ENCODE data around the gene SLC41A3.
"Not testable (repeated sequence)": the region's sequence is repeated elsewhere in the genome, so short reads cannot be mapped to it uniquely, and the experiment has no call there.

The SLC41A3 gene

DNA sequence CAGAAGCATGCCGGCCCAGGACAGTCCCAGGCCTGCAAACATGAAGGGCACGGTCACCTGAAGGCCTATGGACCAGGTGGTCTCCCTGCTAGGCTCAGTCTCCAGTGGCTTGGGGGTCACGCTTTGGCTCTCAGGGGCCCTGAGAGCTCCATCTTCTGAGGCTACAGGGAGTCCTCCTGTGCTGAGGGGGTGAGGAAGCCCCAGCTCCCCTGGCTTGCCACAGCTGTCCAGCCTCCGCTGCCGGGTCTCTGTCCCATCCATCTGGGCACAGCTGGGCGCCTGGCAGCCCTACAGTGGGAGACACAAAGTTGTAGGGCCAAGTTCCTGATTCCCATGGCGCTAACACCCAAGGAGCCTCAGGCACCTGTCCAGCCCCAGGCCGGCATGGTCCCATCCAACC lies 16.0 kb downstream of the SLC41A3 start:
- Histone ChIP-seq H3K9me3 (ENCODE audit: control insufficient read depth, low read depth, low read length) (no peaks in the 10 kb centered on the region), H3K36me3 (ENCODE audit: control insufficient read depth, low read depth, low read length) (no peaks in the 10 kb centered on the region), H3K4me1 (ENCODE audit: control insufficient read depth, low read depth, low read length) (no peaks in the 10 kb centered on the region), H3K4me3 (ENCODE audit: low read length) (no peak overlapping the region), H3K27ac (ENCODE audit: low read length) (no peak overlapping the region), H3K9ac (ENCODE audit: low read length) (no peak overlapping the region), H3K27me3 (ENCODE audit: control insufficient read depth, insufficient read depth, low read length) (no peaks in the 10 kb centered on the region)

GRCh38 chr3:126066676-126067075 lies 17.2 kb downstream of the SLC41A3 start:
- not testable (repeated sequence) for H3K9ac ChIP-seq (ENCODE audit: low read length); H3K9me3 ChIP-seq (ENCODE audit: control insufficient read depth, low read depth, low read length); H3K36me3 ChIP-seq (ENCODE audit: control insufficient read depth, low read depth, low read length); H3K27me3 ChIP-seq (ENCODE audit: control insufficient read depth, insufficient read depth, low read length); H3K27ac ChIP-seq (ENCODE audit: low read length); H3K4me1 ChIP-seq (ENCODE audit: control insufficient read depth, low read depth, low read length); H3K4me3 ChIP-seq (ENCODE audit: low read length)

- Histone ChIP-seq H3K27ac (ENCODE audit: low read length) (no peak overlapping the region), H3K4me3 (ENCODE audit: low read length) (no peak overlapping the region), H3K9me3 (ENCODE audit: control insufficient read depth, low read depth, low read length) (no peaks in the 10 kb centered on the region), H3K4me1 (ENCODE audit: control insufficient read depth, low read depth, low read length) (no peaks in the 10 kb centered on the region), H3K36me3 (ENCODE audit: control insufficient read depth, low read depth, low read length) (no peaks in the 10 kb centered on the region), H3K9ac (ENCODE audit: low read length) (no peak overlapping the region), H3K27me3 (ENCODE audit: control insufficient read depth, insufficient read depth, low read length) (no peaks in the 10 kb centered on the region)
Observed at GRCh38 chr3:126065876-126066275, 18.0 kb downstream of the SLC41A3 start.

DNA sequence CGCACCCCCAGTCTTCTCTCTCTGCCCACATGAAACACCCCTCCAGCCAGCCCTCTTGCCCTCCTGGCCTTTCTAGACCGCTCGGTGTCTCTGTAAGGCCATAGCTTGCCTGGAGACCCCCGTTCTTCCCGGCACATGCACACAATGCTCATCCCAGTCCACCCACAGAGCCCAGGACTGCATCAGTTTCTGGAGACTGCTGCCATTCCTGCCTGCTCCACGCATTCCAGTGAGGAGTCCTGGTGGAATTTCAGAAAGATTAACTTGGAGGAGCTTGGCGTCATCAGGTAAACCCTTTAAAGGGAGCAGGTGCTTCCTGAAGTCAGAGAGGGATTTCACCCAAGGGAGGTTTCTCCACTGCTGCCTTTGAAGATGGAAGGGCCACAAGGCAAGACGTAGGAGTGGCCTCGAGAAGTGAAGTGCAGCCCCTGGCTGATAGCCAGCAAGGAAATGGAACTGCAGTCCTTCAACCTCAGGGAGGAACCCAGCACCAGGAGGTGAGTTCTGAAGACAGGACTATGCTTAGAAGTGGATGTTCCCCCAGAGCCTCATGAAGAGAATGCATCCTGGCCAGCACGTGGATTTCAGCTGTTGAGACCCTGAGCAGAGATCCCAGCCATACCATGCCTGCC lies 19.2 kb downstream of the SLC41A3 start:
- Histone ChIP-seq H3K9ac (ENCODE audit: low read length) (no peak overlapping the region), H3K4me1 (ENCODE audit: control insufficient read depth, low read depth, low read length) (no peaks in the 10 kb centered on the region), H3K27ac (ENCODE audit: low read length) (no peak overlapping the region), H3K27me3 (ENCODE audit: control insufficient read depth, insufficient read depth, low read length) (no peaks in the 10 kb centered on the region), H3K9me3 (ENCODE audit: control insufficient read depth, low read depth, low read length) (no peaks in the 10 kb centered on the region), H3K4me3 (ENCODE audit: low read length) (no peak overlapping the region), H3K36me3 (ENCODE audit: control insufficient read depth, low read depth, low read length) (no peaks in the 10 kb centered on the region)

GRCh38 chr3:126063358-126063965 lies 20.5 kb downstream of the SLC41A3 start:
- Histone ChIP-seq H3K4me1 (ENCODE audit: control insufficient read depth, low read depth, low read length) (no peaks in the 10 kb centered on the region), H3K9me3 (ENCODE audit: control insufficient read depth, low read depth, low read length) (no peaks in the 10 kb centered on the region), H3K27me3 (ENCODE audit: control insufficient read depth, insufficient read depth, low read length) (no peaks in the 10 kb centered on the region), H3K9ac (ENCODE audit: low read length) (no peak overlapping the region), H3K27ac (ENCODE audit: low read length) (no peak overlapping the region), H3K36me3 (ENCODE audit: control insufficient read depth, low read depth, low read length) (no peaks in the 10 kb centered on the region), H3K4me3 (ENCODE audit: low read length) (no peak overlapping the region)

- Histone ChIP-seq H3K4me3 (ENCODE audit: low read length) (no peak overlapping the region), H3K9me3 (ENCODE audit: control insufficient read depth, low read depth, low read length) (no peaks in the 10 kb centered on the region), H3K4me1 (ENCODE audit: control insufficient read depth, low read depth, low read length) (no peaks in the 10 kb centered on the region), H3K27ac (ENCODE audit: low read length) (no peak overlapping the region), H3K27me3 (ENCODE audit: control insufficient read depth, insufficient read depth, low read length) (no peaks in the 10 kb centered on the region), H3K36me3 (ENCODE audit: control insufficient read depth, low read depth, low read length) (no peaks in the 10 kb centered on the region), H3K9ac (ENCODE audit: low read length) (no peak overlapping the region)
Observed at GRCh38 chr3:126061301-126062032, 22.5 kb downstream of the SLC41A3 start.

DNA sequence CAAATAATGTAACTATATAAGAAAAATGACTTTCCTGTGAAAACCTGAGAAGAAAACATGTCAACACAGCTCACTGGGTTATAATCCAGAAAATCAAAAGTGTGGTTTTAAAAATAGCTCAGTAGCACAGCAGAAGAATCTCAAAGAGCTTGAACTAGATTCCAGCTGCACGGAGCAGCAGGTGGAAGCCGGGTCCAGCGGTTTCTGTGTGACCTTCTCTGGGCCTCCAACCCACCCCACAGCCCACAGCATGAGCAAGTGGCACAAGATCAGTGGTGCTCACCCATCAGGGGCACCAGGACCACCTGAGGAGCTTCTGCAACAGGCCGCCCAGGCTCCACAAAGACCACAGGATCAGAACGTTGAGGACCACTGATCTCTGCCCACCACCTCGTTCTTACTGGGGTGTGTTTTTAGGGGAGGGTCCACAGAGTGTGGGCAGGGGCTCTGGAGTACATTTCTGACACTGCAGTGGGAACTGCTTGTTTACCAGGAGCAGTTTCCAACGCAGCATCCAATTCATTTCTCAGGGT lies 23.2 kb downstream of the SLC41A3 start:
- H3K27me3 ChIP-seq (ENCODE audit: control insufficient read depth, insufficient read depth, low read length), result no peaks in the 10 kb centered on the region
- H3K4me3 ChIP-seq (ENCODE audit: low read length), result no peak overlapping the region
- H3K9ac ChIP-seq (ENCODE audit: low read length), result no peak overlapping the region
- H3K36me3 ChIP-seq (ENCODE audit: control insufficient read depth, low read depth, low read length), result no peaks in the 10 kb centered on the region
- no peak overlapping the region for H3K27ac ChIP-seq (ENCODE audit: low read length)
- H3K9me3 ChIP-seq (ENCODE audit: control insufficient read depth, low read depth, low read length), result no peaks in the 10 kb centered on the region
- no peaks in the 10 kb centered on the region for H3K4me1 ChIP-seq (ENCODE audit: control insufficient read depth, low read depth, low read length)

DNA sequence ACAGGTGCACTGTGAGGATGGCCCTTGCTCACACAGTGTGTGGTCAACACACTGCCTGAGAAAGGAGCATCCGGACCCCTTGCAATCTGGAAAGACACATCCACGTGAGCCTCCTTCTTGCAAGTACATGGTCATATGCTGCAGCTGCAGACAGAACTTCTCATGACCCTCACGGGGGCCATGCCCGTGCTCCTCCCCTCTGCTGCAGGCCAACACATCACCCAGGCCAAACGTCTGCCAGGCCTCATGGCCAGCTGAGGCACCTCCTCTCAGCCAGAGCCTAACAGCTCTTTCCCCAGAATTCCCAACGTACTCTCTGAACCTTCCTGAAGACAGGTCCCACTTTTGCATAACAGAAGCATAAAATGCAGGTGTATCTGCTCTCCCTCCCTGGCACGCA lies 25.3 kb downstream of the SLC41A3 start:
- no peak overlapping the region for H3K9ac ChIP-seq (ENCODE audit: low read length)
- H3K4me3 ChIP-seq (ENCODE audit: low read length), result no peak overlapping the region
- no peaks in the 10 kb centered on the region for H3K36me3 ChIP-seq (ENCODE audit: control insufficient read depth, low read depth, low read length)
- H3K27me3 ChIP-seq (ENCODE audit: control insufficient read depth, insufficient read depth, low read length), result no peaks in the 10 kb centered on the region
- H3K4me1 ChIP-seq (ENCODE audit: control insufficient read depth, low read depth, low read length), result no peaks in the 10 kb centered on the region
- H3K9me3 ChIP-seq (ENCODE audit: control insufficient read depth, low read depth, low read length), result no peaks in the 10 kb centered on the region
- H3K27ac ChIP-seq (ENCODE audit: low read length), result no peak overlapping the region

GRCh38 chr3:126057936-126058335 lies 26.0 kb downstream of the SLC41A3 start:
- Histone ChIP-seq H3K27ac (ENCODE audit: low read length) (no peak overlapping the region), H3K9ac (ENCODE audit: low read length) (no peak overlapping the region), H3K4me1 (ENCODE audit: control insufficient read depth, low read depth, low read length) (no peaks in the 10 kb centered on the region), H3K9me3 (ENCODE audit: control insufficient read depth, low read depth, low read length) (no peaks in the 10 kb centered on the region), H3K27me3 (ENCODE audit: control insufficient read depth, insufficient read depth, low read length) (no peaks in the 10 kb centered on the region), H3K4me3 (ENCODE audit: low read length) (no peak overlapping the region), H3K36me3 (ENCODE audit: control insufficient read depth, low read depth, low read length) (no peaks in the 10 kb centered on the region)

DNA sequence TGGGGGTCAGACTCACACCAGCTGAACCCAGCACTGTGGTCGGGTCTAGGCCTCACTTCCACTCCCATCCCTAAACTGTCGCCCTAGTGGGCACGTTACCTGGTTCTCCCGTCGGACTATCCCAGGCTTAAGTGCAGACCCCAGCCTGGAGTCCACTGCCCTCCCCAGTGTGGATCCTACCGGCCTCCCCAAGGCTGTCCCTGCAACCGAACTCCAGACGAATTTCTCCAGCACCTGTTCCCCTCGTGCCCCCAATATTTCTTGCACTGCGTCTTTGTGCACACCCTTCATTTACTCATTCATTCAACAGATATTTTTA lies 26.5 kb downstream of the SLC41A3 start:
- Histone ChIP-seq H3K4me3 (ENCODE audit: low read length) (no peak overlapping the region), H3K36me3 (ENCODE audit: control insufficient read depth, low read depth, low read length) (no peaks in the 10 kb centered on the region), H3K4me1 (ENCODE audit: control insufficient read depth, low read depth, low read length) (no peaks in the 10 kb centered on the region), H3K9me3 (ENCODE audit: control insufficient read depth, low read depth, low read length) (no peaks in the 10 kb centered on the region), H3K27ac (ENCODE audit: low read length) (no peak overlapping the region), H3K27me3 (ENCODE audit: control insufficient read depth, insufficient read depth, low read length) (no peaks in the 10 kb centered on the region), H3K9ac (ENCODE audit: low read length) (no peak overlapping the region)

DNA sequence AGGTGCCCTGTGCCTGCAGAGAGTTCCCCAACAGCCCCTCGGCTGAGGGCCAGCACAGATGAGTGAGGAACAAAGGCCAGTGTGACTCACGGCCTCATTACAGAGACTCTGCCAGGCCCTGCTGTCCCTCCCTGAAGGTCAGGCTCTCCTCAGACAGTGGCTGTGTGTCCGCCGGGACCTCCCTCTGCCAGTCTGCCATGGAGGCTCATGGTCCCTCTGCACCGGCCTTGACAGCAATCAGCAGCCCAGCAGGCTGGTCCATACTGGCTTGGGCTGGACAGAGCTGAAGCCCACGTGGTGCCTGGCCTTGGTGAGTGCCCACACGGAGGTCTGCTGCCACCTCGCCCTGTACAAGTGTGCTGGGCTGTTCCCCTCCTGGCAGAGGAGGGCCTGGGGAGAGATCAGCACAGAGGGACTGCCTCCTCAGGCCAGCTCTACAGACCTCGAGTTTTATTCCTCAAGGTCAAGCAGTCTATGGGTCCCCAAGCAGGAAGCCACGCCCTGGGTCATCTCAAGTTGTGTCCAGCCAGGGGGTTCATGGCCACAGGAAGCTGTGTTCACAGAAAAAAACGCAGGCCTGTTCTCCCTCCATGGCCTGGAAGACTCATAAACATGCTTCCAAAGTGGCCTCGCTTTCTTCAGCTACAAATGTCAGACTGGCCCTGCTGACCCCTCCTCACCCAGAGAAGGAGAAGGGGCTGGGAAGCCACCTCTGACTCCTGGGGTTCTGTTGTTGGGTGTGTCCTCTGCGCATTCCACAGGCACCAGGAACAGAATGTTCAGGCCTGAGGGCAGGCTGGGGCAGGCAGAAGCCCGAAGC lies 27.0 kb downstream of the SLC41A3 start:
- Histone ChIP-seq H3K36me3 (ENCODE audit: control insufficient read depth, low read depth, low read length) (no peaks in the 10 kb centered on the region), H3K9ac (ENCODE audit: low read length) (no peak overlapping the region), H3K9me3 (ENCODE audit: control insufficient read depth, low read depth, low read length) (no peaks in the 10 kb centered on the region), H3K27me3 (ENCODE audit: control insufficient read depth, insufficient read depth, low read length) (no peaks in the 10 kb centered on the region), H3K4me1 (ENCODE audit: control insufficient read depth, low read depth, low read length) (no peaks in the 10 kb centered on the region), H3K27ac (ENCODE audit: low read length) (no peak overlapping the region), H3K4me3 (ENCODE audit: low read length) (no peak overlapping the region)

Measured in iPS-18a (cell line).